ENCODE results near the gene FCHO2.

The FCHO2 gene

DNA sequence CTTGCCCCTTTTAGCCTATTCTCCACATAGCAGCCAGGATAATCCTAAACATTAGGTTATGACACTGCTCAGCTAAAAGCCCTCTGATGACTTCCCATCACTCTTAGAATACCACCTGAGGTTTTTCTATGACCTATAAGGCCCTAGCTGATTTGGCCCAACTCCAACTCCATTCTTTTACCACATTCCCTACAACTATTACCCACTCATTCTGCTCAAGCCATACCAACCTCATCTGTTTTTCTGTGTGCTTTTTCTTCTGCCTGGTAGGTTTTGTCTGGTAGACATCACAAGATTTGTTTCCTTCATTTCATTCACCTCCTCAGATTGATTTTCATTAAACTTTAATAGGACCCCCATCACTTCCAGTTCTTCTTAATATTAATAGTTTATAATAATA lies 12.5 kb upstream of the FCHO2 start:
- DNase-seq (ENCODE audit: low read depth), result no peak

DNA sequence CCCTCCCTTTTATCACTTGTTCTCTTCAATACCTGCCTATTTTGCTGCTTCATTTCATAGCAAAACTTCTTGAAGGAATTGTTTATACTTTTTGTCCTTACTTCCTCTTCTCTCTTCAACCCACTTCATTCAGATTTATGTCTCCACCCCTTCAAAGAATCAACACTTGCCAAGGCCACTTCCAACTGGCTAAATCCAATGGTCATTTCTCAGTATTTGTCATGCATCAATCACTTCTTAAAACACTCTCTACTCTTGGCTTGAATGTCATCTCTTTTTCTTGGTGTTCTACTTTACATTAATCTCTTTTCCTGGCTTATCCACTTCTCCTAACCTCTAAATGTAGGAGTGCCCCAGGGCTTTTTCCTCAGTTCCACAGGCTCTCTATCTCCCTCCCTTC lies 8.3 kb upstream of the FCHO2 start:
- no peak for DNase-seq (ENCODE audit: low read depth)
- H3K4me3 ChIP-seq (ENCODE audit: low read depth, low read length), result no peak overlapping the region
- TF ChIP-seq, protein P1, sequence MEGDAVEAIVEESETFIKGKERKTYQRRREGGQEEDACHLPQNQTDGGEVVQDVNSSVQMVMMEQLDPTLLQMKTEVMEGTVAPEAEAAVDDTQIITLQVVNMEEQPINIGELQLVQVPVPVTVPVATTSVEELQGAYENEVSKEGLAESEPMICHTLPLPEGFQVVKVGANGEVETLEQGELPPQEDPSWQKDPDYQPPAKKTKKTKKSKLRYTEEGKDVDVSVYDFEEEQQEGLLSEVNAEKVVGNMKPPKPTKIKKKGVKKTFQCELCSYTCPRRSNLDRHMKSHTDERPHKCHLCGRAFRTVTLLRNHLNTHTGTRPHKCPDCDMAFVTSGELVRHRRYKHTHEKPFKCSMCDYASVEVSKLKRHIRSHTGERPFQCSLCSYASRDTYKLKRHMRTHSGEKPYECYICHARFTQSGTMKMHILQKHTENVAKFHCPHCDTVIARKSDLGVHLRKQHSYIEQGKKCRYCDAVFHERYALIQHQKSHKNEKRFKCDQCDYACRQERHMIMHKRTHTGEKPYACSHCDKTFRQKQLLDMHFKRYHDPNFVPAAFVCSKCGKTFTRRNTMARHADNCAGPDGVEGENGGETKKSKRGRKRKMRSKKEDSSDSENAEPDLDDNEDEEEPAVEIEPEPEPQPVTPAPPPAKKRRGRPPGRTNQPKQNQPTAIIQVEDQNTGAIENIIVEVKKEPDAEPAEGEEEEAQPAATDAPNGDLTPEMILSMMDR (conservative IDR thresholded peaks at IDR 0.05; ENCODE audit: low read depth, low read length), result no peak

More for the DNA sequence above, 12.5 kb upstream of the FCHO2 start:
- TF ChIP-seq, protein P1 (conservative IDR thresholded peaks at IDR 0.05; ENCODE audit: low read depth, low read length), result no peak
- no peak overlapping the region for H3K4me3 ChIP-seq (ENCODE audit: low read depth, low read length)

DNA sequence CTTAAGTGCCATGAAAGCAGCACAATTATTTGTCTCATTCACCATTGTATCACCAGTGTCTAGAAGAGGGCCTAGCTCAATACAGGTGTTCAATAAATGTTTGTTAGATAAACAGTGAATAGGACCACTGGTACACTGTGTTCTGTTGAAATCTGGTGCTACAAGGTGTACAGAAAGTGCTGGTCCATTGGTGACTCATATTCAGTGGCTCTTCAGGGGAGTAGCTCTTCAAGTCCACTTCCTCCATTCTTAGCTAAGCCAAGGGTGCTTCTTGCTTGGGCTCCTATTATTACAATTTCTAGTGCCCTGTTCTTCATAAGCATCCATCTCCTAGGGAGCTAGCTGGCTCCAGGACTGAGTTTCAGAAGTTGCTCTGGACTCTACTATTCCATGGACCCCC lies 6.4 kb upstream of the FCHO2 start:
- no peak overlapping the region for H3K4me3 ChIP-seq (ENCODE audit: low read depth, low read length)
- DNase-seq (ENCODE audit: low read depth), result peak; percentile 30
- TF ChIP-seq, protein P1 (conservative IDR thresholded peaks at IDR 0.05; ENCODE audit: low read depth, low read length), result no peak

DNA sequence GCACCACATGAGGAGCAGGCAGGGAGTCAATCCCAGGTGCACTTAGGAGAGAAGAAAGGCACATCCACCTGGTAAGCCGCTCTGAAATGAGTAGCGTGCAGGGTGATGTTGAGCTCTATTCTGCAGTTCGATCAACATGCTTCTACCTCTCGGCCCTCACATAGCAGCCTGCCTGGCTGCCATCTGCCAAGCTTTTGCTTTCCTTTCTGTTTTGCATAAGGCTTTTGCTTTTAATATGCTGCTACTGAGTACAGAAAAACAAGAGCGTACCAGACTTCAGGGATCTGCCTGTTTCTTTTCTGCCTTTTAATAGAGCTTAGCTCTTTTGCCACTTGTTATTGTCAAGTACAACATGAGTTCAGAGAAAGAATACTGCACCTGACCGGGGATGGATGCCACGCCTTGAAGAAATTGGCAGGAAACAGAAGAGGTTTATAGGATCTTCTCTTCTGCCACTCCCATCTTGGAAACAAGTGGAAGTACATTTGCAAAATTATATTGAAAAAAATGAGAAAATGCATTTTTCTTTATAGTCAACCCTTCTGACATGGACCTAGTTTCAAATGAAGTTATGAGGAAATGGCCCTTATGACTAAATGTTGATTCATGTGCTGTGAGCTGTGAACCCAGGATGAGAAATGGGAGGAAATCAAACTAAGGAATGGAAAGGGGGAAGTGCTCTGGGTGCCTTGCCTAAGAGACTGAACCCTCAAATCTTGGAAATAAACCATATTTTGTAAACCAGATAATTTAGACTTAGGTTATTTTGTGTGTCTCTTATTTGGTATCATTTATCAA lies 4.0 kb upstream of the FCHO2 start:
- DNase-seq (ENCODE audit: low read depth), result peak; percentile 75
- TF ChIP-seq, protein P1 (conservative IDR thresholded peaks at IDR 0.05; ENCODE audit: low read depth, low read length), result no peak
- H3K4me3 ChIP-seq (ENCODE audit: low read depth, low read length), result no peak overlapping the region

DNA sequence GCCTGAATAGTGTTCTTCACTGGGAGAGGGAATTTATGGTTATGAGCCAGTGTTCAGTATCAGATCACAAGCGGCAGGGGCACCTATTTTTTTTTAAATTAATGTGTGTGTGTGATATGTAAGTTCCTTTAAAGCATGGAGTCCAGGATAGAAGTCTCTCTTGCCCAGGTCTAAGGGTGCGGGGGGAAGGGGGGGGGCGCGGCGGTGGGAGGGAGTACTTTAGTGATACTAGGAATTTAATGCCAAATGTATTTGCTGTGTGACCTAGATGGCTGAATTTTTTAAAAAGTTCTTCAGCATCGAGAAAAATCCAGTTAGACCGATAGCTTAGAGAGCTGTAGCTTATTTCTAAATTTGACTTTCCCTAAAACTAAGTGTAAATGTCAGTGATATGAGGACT lies 1.5 kb upstream of the FCHO2 start:
- DNase-seq (ENCODE audit: low read depth), result no peak
- H3K4me3 ChIP-seq (ENCODE audit: low read depth, low read length), result no peak overlapping the region
- TF ChIP-seq, protein P1 (conservative IDR thresholded peaks at IDR 0.05; ENCODE audit: low read depth, low read length), result no peak

DNA sequence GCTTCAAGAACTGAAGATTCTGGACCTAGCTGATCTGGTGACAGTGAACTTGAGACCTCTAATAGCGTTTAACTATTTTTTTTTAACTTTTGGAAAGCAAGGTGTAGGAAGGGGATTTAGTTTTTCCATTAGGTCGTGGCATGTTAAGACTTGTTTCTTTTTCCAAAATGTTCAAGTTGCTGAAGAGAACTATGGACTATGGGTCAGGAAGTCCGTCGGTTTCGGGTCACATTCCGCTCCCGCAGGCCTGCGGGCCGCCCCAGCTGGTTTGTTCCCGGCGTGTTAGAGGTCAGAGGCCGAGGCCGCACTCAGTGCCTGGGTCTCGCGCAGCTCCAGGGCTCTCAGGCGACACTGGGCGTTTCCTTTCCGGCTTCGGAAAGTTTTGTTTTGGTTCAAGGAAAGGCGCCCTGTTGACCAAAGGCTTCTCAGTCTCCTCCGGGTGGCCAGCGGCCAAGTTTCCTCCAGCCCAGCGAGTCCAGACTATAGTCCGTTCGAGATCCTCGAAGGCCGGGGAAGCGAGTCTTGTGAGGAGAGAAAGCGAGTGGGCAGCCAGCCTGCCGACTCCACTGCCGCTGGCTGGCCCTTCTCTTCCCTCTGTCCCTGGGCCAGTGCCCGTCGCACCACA lies 586 bp upstream of the FCHO2 start:
- TF ChIP-seq, protein P1 (conservative IDR thresholded peaks at IDR 0.05; ENCODE audit: low read depth, low read length), result no peak
- peak overlapping the region; percentile 72 for H3K4me3 ChIP-seq (ENCODE audit: low read depth, low read length)
- peak; percentile 83 for DNase-seq (ENCODE audit: low read depth)
